ENCODE measurements around the gene FAM240B.

Gene FAM240B

DNA sequence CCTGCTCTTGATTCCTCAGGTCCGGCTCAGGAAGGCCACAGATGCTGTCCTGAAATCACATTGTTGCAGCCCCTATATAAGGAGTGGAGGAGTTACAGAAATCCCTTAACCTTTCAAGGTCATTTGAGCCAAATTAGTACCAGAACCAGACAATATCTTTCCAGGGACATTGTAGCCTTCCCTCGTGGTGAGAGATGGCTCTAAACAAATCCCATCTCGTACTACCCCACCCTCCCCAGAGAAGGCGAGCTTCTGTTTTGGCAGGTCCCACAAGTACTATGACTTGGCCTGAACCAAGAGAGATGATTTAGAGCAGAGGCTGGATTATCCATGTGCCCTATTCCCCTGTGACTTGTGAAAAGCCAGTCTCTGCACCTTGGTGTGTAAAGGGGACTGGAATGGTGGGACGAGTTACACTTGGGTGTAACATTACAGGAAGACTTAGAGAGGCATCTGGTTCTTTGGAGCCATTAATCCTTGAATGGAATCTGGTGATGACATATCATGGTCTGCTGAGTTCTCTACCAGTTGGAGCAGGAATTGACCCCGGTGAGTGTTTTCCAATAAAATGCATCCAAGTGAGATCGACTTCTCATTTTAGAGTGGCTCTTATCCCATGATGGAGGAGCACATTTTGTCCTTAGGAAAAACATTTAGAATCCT, at the start of gene FAM240B:
Gene FAM240B (minus strand): TSS at position 51 of the 663 bp plus-strand sequence. CDS start 16,134 bp downstream, outside the sequence.
- no peak for DNase-seq

GRCh38 chr9:38768351-38768761, 48.4 kb upstream of the FAM240B start:
- DNase-seq, result no peak

GRCh38 chr9:38765101-38765500, 45.2 kb upstream of the FAM240B start:
- no peak for DNase-seq

- DNase-seq, result no peak
Observed at GRCh38 chr9:38761999-38762398, 42.1 kb upstream of the FAM240B start.

GRCh38 chr9:38761339-38761738, 41.4 kb upstream of the FAM240B start:
- no peak for DNase-seq

GRCh38 chr9:38756702-38757101, 36.8 kb upstream of the FAM240B start:
- DNase-seq, result no peak

DNA sequence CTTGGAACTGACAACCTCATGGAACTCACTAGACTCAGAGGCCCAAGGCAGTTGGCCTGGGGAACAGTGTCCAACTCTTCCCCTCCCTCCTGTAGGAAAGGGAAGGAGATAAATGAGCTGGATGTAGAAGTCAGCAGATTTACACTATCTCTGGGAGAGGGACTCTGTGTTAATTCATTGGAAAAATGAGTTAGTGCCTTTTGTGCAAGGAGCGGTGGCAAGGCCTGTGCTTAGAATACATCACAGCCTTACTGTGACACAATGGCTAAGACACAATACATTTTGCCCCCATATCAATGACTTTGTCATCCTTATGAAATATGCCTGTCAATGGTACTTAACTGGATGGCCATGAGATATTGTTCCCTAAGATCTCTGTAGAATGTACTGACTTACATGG, 28.0 kb upstream of the FAM240B start:
- DNase-seq, result no peak

DNA sequence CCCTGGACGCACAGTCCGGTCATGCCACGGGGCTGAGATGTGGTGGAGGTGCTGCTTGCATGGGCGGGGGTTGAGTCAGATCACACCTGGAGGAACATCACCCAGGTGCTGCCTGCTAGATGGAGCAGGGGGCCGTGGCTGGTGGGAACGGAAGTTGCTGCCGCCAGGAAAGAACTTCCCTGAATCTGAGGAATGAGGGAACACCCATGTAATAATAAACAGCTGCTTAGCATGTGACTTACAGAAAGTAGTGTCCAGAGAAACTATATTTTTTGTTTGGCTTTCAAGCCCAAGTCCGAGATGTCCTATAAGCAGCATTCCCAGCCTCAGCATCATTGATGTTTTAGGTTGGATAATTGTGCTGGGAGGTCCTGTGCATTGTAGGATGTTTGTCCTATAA, 27.1 kb upstream of the FAM240B start:
- no peak for DNase-seq

DNA sequence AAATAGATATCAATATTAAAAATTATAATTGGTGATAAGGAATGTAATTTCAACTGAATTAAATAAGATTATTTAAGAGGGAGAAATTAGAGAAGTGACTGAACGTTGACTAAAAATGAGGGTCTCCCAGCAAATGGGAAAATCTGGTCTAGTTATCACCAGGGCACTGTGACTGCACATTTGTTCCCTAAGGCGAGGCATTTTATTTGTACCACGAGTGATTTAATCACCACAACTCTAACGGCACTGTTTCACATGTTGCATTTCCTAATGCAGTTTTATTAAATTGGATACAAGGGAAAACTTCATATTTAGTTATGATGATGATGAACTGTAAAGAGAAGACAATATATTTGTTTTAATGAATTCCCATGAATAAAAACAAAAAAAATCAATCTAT, 26.4 kb upstream of the FAM240B start:
- DNase-seq, result no peak

GRCh38 chr9:38744484-38744883, 24.6 kb upstream of the FAM240B start:
- DNase-seq, result no peak

GRCh38 chr9:38737246-38737645, 17.3 kb upstream of the FAM240B start:
- DNase-seq, result no peak

DNA sequence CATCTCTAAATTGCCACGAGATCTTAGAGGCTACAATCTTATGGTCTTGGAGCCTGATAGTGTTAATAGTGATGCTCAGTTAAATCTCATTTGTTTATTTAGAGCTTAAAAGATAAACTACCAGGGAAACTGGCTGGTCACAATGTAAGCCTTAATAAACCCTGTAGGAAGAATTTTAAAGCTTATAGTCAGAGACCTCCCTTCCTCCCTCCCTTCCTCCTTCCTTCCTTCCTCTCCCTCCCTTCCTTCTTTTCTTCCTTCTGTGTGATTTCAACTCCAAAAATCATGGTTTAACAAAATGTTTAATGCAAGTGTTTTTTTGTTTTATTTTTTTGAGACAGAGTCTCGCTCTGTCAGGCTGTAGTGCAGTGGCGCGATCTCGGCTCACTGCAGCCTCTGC, 14.9 kb upstream of the FAM240B start:
- no peak for DNase-seq

- DNase-seq, result no peak
Observed at GRCh38 chr9:38733503-38733902, 13.6 kb upstream of the FAM240B start.

- no peak for DNase-seq
Observed at GRCh38 chr9:38732885-38733284, 13.0 kb upstream of the FAM240B start.

DNA sequence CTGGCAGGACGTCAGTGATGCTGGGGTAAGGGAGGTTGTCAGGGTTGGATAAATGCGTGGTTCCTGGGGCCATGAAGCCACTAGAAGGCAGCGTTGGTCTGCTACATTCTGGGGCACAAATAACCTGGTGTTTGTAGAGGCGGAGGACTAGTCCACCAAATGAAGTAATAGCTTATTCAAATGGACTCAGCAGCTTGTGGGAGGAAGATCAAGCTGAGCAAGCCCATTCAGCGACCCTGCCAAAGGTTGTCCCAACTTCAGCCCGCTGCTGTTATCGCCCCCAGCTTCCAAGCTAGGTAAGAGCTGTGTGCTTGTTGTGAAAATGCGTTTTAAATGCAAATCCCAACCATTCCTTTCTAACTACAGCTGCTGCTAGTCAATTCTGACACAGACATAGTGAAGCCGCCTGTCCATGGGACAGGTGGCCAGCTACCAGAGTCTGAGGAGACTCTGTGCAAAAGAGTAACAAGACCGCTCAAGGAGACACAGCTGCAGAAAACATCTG, 7.6 kb upstream of the FAM240B start:
- peak; percentile 4 for DNase-seq

DNA sequence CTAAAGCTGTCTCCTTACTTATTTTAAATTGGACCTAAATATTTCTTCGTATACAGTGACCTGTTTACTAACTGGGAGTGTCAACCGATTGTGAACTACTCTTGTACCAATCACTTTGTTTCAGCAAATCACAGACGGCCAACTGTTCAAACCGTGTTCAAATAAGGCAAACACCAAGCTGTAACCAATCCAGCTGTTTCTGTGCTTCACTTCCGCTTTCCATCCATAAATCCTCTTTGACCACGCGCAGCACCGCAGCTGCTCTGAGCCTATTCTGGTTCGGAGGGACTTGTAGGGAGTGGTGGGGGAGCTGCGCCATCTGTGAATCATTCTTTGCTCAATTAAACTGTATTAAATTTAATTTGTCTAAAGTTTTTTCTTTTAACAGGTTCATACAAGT, 4.8 kb upstream of the FAM240B start:
- DNase-seq, result no peak

DNA sequence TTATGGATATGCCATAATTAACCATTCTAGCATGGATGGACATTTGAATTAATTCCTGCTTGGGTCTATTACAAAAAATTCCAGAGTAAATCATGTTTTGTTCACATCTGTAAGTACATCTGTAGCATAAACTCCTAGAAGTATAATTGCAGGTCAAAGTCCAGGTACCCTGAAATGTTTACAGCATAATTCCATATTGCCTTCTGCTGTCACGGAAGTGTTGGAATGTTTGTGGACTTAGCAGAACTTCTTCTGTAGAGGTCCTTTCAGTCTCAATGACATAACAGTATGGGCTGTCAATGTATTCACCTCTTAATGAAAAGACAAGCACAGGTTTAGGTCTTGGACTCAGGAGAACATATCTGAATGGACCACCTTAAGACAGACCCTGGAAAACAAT, 1.8 kb downstream of the FAM240B start:
- DNase-seq, result no peak

- no peak for DNase-seq
Observed at GRCh38 chr9:38715684-38716083, 4.2 kb downstream of the FAM240B start.

GRCh38 chr9:38713426-38713825, 6.5 kb downstream of the FAM240B start:
- DNase-seq, result peak; percentile 40

DNA sequence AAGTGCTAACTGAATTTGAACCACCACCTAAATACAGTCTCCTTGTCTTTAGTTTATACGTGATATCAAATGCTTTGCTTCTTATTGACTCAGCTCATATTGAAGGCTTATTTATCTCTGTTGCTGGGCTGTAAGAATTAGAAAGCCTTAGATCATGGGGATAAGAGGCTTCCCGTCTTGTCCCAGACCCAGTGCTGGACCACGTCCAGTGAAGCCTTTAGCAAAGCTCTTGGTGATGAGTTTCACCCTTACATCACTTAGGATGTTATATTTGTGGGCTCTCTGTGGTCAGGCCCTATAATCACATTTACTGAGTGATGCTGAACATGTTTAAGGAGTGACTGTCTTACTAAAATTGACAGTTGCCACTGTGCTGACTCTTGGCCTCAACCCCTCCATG, 11.2 kb downstream of the FAM240B start:
- no peak for DNase-seq

DNA sequence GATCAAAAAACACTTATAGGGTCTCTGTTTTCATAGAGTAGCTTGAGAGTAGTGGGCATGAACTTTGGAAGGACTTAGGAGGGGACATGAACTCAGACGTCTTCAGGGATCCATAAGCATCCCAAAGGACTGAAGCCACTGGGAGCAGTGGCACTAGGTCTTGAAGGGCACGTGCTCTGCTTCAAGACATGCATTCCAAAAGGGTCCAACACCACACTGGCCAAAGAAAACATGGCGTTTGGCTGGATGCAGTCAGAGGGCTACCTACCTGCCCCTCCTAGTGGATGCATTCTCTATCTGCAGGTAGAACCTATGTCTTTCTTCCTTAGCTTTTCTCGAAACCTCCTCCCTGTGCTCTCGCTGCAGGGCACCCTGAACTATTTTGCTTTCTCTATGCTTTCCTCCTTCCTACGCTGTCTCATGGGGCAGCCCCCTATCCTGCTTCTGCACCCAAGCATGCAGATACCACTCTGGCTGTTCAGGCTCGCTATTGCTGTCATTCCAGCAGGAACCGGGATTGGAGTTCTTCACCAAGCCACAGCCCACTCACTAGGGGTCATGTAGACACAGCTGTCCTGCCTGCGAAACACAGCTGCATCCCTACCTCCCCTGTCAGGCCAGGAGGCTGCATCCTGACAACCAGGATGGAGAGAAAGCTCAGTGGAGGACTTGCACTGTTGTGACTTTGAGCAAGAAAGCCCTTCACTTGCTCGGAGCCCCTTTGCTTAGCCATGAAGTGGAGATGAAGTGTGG, 11.9 kb downstream of the FAM240B start:
- DNase-seq, result no peak

- DNase-seq, result no peak
Observed at GRCh38 chr9:38706493-38706892, 13.4 kb downstream of the FAM240B start.

DNA sequence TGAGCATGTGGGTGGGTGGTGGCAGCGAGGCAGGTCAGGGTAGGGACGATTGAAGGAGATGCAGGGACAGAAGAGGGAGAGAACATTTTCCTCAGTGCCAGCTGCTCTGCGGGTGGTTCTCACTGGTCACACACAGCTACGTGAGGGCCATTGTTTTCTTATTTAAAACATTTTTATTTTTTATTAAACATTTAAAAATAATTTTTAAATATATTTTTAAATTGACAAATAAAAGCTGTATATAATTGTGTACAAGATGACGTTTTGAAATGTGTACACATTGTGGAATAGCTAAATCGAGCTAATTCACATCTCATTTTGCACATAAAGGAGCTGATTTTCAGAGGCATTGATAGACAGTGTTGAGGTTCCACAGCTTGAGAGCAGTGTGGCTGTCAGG, 14.0 kb downstream of the FAM240B start:
- no peak for DNase-seq

DNA sequence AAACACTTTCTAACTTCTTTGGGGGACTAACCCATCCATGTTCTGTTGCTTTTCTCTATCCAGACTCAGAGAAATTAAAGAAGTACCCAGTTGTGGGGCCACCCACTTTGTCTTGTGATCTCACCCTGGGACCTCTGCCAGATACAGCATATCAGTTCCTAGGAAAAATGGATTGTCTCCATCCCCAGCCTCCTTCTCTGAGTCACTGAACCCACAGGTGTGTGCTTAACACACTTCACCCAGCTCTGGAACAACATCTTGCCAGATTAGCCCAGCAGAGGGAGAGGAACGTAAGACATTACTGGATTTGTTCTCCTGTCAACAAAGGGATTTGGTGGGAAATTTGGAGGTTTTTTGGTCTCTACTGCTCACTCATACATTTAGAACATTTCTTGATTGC, 19.2 kb downstream of the FAM240B start:
- DNase-seq, result no peak

DNA sequence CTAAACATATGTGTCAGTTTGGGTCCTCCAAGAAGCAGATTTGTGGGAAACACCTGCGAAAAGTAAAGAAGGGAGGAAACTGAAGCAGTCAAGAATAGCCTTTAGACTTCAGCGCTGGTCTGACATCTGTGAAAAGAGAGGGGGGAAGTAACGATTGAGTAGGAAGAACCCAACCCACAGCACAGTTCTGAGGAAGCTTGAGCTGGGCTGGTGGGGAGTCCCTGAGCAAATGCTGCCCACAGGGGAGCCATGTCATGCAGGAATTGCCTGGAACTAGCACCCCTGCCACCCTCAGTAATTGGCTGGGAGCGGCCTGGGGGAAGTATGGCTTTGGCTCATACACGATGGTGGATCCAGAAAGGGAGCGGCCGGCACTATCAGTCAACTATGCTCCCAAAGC, 20.6 kb downstream of the FAM240B start:
- DNase-seq, result no peak
